ENCODE data around the gene TNIK.

TNIK gene

DNA sequence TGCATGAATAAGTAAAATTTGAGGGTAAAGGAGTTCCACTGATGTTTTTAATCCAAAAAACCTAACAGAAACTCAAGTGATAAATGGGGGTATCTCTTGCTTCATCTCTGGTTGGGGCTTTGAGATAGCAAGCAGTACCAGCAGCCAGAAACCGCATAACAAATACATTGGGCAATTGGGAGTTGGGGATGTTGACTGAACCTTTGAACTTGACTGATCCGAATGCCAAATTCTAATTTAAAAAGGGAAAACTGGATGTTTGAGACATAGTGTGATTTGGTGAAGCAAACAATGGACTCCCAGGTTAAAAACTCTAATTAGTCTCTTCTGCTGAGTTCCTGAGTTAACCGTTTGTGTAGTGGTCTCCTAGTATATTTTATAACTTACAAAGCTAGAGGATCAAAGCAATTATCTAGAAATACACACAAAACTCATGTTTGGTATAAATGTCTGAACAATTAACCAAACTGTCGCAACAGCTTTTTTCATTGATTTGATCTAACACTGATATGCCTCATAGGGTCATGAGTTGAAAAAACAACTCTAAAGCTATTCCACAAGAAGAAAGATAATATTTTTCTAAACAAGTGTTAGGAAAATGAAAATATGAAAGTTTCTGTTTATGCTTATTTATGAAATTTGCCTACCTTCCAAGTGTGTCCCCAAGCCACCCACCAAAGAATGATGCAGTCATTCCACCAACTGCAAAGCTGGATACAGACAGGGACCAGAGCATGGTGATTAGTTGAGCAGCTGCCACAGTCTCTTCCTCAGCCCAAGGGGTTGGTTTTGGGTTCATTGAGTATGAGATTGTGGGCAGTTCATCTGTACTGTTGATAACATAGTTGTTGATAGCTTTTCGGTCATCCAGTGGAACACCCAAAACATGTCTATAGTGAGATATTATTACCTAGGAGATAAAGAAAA is 446.1 kb downstream of the TNIK start:
- DNase-seq: no peak

DNA sequence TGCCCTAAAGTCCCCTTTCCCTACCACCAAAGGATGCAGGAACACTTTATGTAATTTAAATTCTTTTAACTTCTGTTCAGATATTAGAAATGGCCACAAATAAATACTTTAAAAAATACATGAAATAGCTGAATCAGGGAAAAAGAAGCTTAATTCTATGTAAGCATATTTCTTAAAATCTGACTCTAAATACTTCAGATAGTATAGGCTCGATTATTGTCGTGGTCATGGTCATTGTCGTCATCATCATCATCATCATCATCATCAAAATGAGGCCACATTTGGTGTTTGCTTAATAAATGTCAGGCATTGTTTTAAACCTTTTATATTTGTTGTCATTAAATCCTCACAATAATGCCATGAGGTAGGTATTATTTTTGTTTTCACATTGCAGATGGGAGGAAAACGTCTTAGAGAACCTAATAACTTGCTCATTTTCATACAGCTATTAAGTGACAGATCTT is 448.3 kb downstream of the TNIK start:
- no peak for DNase-seq
